GM10266 (cell line): ENCODE measurements around the gene STRIP2.

Experiments used
- DNase-seq: peaks from one replicate; pipeline ENCODE4 v3.0.0; 2012; ENCODE audit errors: extremely low spot score
- CTCF ChIP-seq: IDR thresholded peaks from 2 replicates; pipeline ENCODE4 v1.5.1; 2012; ENCODE audit warnings: mild to moderate bottlenecking, low read depth; ENCODE audit not compliant: control insufficient read depth, insufficient read depth; ENCODE audit errors: missing control alignments

STRIP2 gene

GRCh38 chr7:129513546-129513945 lies 79.3 kb downstream of the STRIP2 start:
- no peak for DNase-seq
- TF ChIP-seq CTCF = no peak

GRCh38 chr7:129514683-129515082 lies 80.5 kb downstream of the STRIP2 start:
- TF ChIP-seq CTCF = no peak
- no peak for DNase-seq

GRCh38 chr7:129515381-129515780 lies 81.1 kb downstream of the STRIP2 start:
- TF ChIP-seq CTCF = no peak
- DNase-seq = no peak

GRCh38 chr7:129517931-129518330 lies 83.7 kb downstream of the STRIP2 start:
- DNase-seq = no peak
- TF ChIP-seq CTCF = no peak

- DNase-seq = no peak
- TF ChIP-seq CTCF = no peak
Measured at GRCh38 chr7:129519464-129519863, 85.2 kb downstream of the STRIP2 start.

- TF ChIP-seq CTCF = no peak
- DNase-seq = no peak
Measured at GRCh38 chr7:129522088-129522970, 88.1 kb downstream of the STRIP2 start.

DNA sequence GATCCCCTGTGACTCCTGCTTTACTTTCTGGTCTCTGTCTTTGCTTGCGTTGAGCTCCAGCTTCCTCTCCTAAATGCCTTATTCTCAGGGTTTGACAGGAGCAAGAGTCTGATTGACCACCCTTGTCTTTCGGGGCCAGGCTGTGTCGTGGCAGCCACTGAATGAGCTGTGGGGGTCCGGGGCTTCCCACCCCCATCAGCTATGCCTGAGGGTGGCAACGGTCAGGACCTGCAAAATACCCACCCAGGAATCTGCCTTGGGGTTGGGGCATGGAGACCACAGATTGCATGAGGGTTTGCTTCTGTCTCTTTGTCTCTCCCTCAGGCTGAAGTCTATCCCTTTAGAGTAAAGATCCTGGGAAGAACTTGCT lies 88.7 kb downstream of the STRIP2 start:
- no peak for TF ChIP-seq CTCF
- DNase-seq = no peak
